ENCODE data around the gene NKX1-1. TPM values are rescaled to one million over a fixed set of nuclear protein-coding genes. Genes with fewer than 3 reads are reported as not detected.

The NKX1-1 gene
- total RNA-seq, 1 donor from 2014 or later = not detected

DNA sequence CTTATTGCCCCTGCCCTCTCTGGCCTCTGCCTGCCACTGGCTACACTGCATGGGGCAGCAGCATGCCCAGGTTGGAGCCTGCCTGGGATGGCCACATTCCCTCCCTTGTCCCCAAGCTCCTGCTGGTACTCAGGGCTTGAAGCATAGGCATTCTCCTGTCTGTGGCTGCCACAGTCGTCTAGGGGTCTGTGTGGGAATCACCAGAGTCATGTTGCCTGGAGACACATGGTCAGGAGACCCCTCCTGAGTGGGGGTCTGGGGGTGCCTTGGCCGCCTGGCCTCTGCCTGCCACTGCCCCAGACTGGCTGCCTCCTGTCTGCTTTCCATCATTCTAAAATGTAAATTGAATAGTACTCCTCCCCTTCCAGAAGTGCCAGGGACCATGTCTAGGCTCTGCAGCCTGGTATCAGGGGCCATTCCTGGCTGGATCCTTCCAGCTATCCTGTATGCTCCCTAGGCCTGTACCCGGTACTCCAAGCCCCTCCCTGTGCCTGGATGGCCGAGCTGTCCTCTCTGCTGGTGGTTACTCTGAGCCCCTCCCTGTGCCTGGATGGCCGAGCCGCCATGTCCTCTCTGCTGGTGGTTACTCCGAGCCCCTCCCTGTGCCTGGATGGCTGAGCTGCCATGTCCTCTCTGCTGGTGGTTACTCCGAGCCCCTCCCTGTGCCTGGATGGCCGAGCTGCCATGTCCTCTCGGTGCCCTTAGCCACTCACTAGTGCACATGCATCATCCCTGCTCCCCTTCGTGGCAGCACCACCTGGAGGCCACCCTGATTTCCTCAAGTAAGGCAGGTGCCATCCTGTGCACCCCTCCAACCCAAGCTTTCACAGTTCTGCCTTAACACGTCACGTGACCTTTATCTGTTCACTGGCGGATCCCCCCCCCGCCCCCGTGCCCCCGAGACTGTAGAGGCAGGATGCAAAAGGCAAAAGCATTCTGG, 5.5 kb upstream of the NKX1-1 start:
- Mint-ChIP-seq H3K4me3 (ENCODE audit: low read depth) (no peak overlapping the region), H3K4me1 (ENCODE audit: low read depth) (no peaks in the 10 kb centered on the region), H3K36me3 (ENCODE audit: insufficient read depth) (peaks cover 1% of the 10 kb centered on the region), H3K27ac (no peak overlapping the region), H3K9me3 (ENCODE audit: low read depth) (no peaks in the 10 kb centered on the region), H3K27me3 (peaks cover 62% of the 10 kb centered on the region)
- no peak for DNase-seq (ENCODE audit: low spot score, unreplicated experiment)
- TF ChIP-seq, protein P1, sequence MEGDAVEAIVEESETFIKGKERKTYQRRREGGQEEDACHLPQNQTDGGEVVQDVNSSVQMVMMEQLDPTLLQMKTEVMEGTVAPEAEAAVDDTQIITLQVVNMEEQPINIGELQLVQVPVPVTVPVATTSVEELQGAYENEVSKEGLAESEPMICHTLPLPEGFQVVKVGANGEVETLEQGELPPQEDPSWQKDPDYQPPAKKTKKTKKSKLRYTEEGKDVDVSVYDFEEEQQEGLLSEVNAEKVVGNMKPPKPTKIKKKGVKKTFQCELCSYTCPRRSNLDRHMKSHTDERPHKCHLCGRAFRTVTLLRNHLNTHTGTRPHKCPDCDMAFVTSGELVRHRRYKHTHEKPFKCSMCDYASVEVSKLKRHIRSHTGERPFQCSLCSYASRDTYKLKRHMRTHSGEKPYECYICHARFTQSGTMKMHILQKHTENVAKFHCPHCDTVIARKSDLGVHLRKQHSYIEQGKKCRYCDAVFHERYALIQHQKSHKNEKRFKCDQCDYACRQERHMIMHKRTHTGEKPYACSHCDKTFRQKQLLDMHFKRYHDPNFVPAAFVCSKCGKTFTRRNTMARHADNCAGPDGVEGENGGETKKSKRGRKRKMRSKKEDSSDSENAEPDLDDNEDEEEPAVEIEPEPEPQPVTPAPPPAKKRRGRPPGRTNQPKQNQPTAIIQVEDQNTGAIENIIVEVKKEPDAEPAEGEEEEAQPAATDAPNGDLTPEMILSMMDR (IDR thresholded peaks at IDR 0.05; ENCODE audit: unreplicated experiment) = no peak

DNA sequence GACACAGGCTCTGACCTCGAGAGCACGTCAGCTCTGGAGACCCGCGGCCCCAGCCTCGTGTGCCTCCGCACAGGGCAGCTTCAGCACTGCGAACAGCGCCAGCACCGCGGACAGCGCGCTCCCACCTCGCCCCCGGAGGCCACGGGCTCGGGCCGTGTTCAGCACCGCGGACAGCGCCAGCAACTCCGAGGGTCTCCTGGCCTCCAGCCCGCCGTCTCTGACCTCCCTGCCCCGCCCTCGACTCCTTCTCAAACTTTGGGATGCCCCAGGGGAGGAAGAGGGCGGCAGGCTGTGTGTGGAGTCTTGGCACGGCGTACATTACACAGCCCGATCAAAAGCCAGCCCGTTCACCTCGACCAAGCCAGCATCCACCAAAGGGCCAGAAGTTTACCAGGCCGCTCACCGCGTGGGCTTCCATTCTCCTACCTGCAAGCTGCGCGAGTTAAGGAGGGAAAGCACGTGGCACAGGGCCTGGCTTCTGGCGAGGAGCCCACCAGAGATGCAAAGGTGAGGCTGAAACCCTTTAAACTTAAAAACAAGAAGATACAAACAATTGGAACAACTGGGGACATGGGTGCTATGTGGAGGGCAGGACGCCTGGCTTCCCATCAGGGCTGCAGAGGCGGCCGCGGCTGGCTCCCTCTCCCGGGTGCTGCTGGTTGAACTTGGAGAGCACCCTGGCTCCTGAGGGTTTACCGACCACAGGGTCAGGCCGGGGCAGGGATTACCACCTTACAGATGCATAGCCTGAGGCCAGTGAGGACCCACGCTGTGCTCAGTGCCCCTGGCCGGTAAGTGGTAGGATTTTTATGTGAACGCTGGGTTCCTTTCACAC, 4.5 kb upstream of the NKX1-1 start:
- peaks cover 1% of the 10 kb centered on the region for H3K36me3 Mint-ChIP-seq (ENCODE audit: insufficient read depth)
- no peak overlapping the region for H3K4me3 Mint-ChIP-seq (ENCODE audit: low read depth)
- TF ChIP-seq, protein P1 (IDR thresholded peaks at IDR 0.05; ENCODE audit: unreplicated experiment) = no peak
- H3K4me1 Mint-ChIP-seq (ENCODE audit: low read depth) = no peaks in the 10 kb centered on the region
- H3K27me3 Mint-ChIP-seq = peaks cover 57% of the 10 kb centered on the region
- H3K9me3 Mint-ChIP-seq (ENCODE audit: low read depth) = no peaks in the 10 kb centered on the region
- no peak overlapping the region for H3K27ac Mint-ChIP-seq
- peak; percentile 96 for DNase-seq (ENCODE audit: low spot score, unreplicated experiment)

DNA sequence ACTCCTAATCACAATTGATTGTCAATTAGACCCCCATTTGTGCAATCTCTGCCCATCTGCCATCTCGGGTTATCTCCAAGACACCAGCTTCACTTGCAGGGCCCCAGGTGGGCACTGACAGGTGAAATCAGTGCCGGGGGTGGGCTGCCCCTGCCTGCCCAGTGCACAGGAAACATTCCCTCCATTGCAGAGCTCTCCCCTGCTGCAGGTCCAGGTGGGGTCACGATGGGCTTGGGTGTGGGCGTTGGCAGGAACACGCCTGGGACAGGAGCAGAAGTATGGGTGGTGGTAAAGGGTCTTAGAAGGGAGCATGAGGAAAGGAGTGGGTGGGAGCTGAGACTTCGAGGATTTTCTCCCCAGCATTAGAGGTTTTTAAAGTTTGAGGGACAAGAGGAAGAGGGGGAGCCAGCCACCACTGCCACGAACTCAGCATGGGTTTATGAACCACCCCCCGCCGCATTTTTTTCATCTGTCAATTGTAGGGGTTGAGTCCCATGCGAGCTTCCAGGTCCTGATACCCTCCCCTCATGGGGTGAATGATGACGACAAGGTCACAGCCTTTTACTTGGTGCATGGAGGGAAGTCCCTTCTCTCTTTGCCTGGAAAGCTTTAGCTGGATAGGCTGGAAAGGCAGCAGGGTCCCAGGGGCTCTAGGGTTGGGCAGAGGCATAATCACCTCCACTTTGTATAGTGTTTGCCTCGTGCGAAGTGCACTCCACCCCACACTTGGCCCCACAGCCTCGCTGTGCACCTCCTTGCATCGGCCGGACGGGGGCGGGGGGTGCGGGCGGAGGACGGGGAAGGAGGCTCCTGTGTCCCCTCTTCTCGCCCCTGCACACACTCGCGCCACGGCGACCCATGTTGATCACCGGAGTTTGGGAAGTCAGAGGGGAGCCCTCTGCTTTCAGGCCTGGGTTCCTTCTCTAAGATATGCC, 3.5 kb upstream of the NKX1-1 start:
- TF ChIP-seq, protein P1 (IDR thresholded peaks at IDR 0.05; ENCODE audit: unreplicated experiment) = no peak
- H3K36me3 Mint-ChIP-seq (ENCODE audit: insufficient read depth) = peaks cover 4% of the 10 kb centered on the region
- no peak overlapping the region for H3K27ac Mint-ChIP-seq
- H3K4me3 Mint-ChIP-seq (ENCODE audit: low read depth) = no peak overlapping the region
- H3K27me3 Mint-ChIP-seq = peaks cover 55% of the 10 kb centered on the region
- no peaks in the 10 kb centered on the region for H3K4me1 Mint-ChIP-seq (ENCODE audit: low read depth)
- no peak for DNase-seq (ENCODE audit: low spot score, unreplicated experiment)
- H3K9me3 Mint-ChIP-seq (ENCODE audit: low read depth) = no peaks in the 10 kb centered on the region

DNA sequence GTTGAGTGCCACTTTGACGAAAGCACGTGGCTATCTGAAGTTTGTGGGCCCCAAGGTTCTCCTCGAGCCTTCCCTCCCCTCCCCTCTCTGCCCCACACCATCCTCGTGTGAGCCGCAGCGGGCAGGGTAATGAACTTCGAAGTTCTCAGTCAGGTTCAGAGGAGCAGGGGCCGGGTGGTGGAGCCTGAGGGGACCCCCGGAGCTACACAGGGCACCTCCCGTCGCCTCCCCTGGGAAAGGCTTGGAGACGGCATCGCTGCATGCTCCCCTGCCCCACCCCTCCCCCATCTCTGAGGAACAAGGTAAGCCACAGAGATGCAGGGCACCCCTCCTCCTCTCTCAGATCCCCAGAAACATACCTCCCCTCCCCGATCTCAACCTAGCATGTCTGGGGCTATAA, 2.8 kb upstream of the NKX1-1 start:
- Mint-ChIP-seq H3K4me1 (ENCODE audit: low read depth) (no peaks in the 10 kb centered on the region), H3K36me3 (ENCODE audit: insufficient read depth) (peaks cover 4% of the 10 kb centered on the region), H3K9me3 (ENCODE audit: low read depth) (no peaks in the 10 kb centered on the region), H3K27ac (no peak overlapping the region), H3K4me3 (ENCODE audit: low read depth) (no peak overlapping the region), H3K27me3 (peaks cover 55% of the 10 kb centered on the region)
- DNase-seq (ENCODE audit: low spot score, unreplicated experiment) = no peak
- TF ChIP-seq, protein P1 (IDR thresholded peaks at IDR 0.05; ENCODE audit: unreplicated experiment) = no peak

All from progenitor cell of endocrine pancreas (in vitro differentiated cells).